ENCODE data around the gene PCBP2.

Gene PCBP2

DNA sequence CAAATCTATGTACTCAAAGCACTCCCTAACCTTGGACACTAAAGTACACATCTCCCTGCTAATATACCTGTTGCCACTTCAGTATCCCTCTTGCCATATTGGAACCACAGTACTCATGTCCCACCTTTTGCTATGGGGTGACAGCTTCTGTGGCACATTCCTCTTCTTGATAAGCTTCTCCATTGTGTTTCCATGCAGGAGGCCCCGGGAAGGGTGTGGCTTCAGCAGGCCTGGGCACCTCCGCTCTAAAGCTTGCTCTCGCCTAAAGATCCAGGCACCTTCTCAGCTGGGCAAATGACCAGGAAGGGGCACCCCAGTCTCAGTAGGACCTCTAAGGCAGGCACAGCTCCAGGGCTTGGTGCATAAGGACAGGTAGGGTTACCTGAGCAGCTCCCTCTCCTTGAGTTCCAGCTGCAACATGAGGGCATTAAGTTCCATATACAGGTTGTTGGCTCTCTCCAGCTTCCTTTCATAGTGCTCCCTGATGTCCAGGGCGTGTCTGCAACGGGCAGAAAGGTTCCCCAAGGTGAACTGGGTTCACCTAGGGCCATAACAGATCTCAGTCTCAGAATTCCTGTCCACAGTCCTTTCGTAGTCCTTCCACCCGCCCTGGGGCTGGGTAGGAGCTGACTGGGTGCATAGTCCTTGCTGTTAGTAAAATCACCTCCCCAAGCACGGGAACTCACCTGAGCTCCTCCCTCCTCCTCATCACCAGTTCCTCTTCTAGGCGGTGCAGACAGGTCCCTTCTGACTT, 31.5 kb downstream of the PCBP2 start:
- H3K36me3 ChIP-seq (ENCODE audit: control insufficient read depth, insufficient read depth, low read length), result peaks cover 23% of the 10 kb centered on the region; the same call in 1 of the 2 replicates
- no peak for DNase-seq (ENCODE audit: low read depth, low spot score)
- no CpG with 5 or more reads among the region's 9 CpGs for WGBS (ENCODE audit: insufficient coverage, insufficient read length)

DNA sequence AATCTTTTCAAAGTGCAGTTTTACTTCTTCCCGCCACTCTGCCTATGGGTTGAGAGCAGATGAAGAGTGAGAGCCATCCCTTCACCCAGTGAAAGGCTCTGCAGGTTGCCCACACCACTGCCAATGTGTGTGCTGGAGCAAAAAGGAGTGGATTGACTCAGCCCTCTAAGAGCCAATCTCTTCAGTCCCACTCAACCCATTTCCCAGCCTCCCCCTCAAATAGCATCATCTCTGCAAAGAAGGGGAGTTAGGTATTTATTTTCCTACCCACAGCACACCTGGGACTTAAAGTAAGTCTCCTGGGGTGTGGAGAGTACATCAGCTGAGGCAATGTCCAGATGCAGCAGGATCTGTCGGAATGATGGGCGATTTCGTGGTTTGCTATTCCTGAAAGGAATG, 32.1 kb downstream of the PCBP2 start:
- Histone ChIP-seq H3K27ac (ENCODE audit: low read length) (no peak overlapping the region), H3K27me3 (ENCODE audit: control insufficient read depth, insufficient read depth, low read length) (no peaks in the 10 kb centered on the region), H3K4me3 (ENCODE audit: low read length) (no peak overlapping the region), H3K36me3 (ENCODE audit: control insufficient read depth, insufficient read depth, low read length) (peaks cover 20% of the 10 kb centered on the region; the same call in 1 of the 2 replicates), H3K4me1 (ENCODE audit: control insufficient read depth, insufficient read depth, low read length) (no peaks in the 10 kb centered on the region), H3K9me3 (ENCODE audit: control insufficient read depth, insufficient read depth, low read length) (no peaks in the 10 kb centered on the region)
- DNase-seq (ENCODE audit: low read depth, low spot score), result no peak
- 100% methylated on average over 1 of the region's 4 CpGs for WGBS (ENCODE audit: insufficient coverage, insufficient read length)

More for the DNA sequence above, 31.5 kb downstream of the PCBP2 start:
- Histone ChIP-seq H3K4me3 (ENCODE audit: low read length) (no peak overlapping the region), H3K27ac (ENCODE audit: low read length) (no peak overlapping the region), H3K4me1 (ENCODE audit: control insufficient read depth, insufficient read depth, low read length) (no peaks in the 10 kb centered on the region), H3K27me3 (ENCODE audit: control insufficient read depth, insufficient read depth, low read length) (no peaks in the 10 kb centered on the region), H3K9me3 (ENCODE audit: control insufficient read depth, insufficient read depth, low read length) (no peaks in the 10 kb centered on the region)

- Histone ChIP-seq H3K4me1 (ENCODE audit: control insufficient read depth, insufficient read depth, low read length) (no peaks in the 10 kb centered on the region), H3K36me3 (ENCODE audit: control insufficient read depth, insufficient read depth, low read length) (peaks cover 16% of the 10 kb centered on the region; the same call in 1 of the 2 replicates), H3K4me3 (ENCODE audit: low read length) (no peak overlapping the region), H3K27ac (ENCODE audit: low read length) (no peak overlapping the region), H3K9me3 (ENCODE audit: control insufficient read depth, insufficient read depth, low read length) (no peaks in the 10 kb centered on the region), H3K27me3 (ENCODE audit: control insufficient read depth, insufficient read depth, low read length) (no peaks in the 10 kb centered on the region)
- DNase-seq (ENCODE audit: low read depth, low spot score), result no peak
- no CpG with 5 or more reads among the region's 10 CpGs for WGBS (ENCODE audit: insufficient coverage, insufficient read length)
Measured at GRCh38 chr12:53484686-53485575, 33.0 kb downstream of the PCBP2 start.

DNA sequence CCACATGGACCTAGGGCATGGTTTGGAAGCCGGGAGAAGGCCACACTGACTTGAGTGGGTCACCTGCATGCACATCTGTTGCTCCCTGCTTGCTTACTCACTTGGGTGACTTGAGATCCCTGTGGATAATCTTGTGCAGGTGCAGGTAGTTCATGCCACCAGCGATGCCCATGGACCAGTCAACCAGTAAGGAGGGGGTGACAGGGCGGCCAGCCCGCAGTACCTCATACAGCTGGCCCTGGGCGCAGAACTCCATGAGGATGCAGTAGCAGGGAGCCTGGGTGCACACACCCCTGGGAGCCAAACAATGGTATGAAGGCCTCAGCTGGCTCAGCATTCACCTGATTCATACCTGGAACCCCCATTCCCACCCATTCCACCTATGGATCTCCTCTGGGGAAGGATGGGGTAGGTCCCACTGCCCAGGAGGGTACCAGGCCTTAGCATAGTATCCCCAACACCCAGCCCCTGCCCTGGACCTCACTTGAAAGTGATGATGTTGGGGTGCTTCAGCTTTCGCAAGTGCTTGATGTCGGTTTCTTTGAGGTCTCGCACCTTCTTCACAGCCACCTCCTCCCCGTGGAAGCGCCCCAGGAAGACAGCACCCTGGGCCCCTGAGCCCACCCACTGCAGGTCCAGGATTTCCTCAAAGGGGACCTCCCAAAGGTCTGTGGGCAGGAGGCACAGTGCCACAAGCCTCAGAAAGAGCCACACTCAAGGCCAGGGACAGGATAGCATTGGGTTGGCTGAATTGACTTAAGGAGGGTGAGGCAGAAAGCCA, 34.2 kb downstream of the PCBP2 start:
- no peak for DNase-seq (ENCODE audit: low read depth, low spot score)
- Histone ChIP-seq H3K9me3 (ENCODE audit: control insufficient read depth, insufficient read depth, low read length) (no peaks in the 10 kb centered on the region), H3K36me3 (ENCODE audit: control insufficient read depth, insufficient read depth, low read length) (peaks cover 15% of the 10 kb centered on the region; the same call in 1 of the 2 replicates), H3K27ac (ENCODE audit: low read length) (no peak overlapping the region), H3K4me1 (ENCODE audit: control insufficient read depth, insufficient read depth, low read length) (no peaks in the 10 kb centered on the region), H3K4me3 (ENCODE audit: low read length) (no peak overlapping the region), H3K27me3 (ENCODE audit: control insufficient read depth, insufficient read depth, low read length) (no peaks in the 10 kb centered on the region)
- WGBS (ENCODE audit: insufficient coverage, insufficient read length), result no CpG with 5 or more reads among the region's 10 CpGs

DNA sequence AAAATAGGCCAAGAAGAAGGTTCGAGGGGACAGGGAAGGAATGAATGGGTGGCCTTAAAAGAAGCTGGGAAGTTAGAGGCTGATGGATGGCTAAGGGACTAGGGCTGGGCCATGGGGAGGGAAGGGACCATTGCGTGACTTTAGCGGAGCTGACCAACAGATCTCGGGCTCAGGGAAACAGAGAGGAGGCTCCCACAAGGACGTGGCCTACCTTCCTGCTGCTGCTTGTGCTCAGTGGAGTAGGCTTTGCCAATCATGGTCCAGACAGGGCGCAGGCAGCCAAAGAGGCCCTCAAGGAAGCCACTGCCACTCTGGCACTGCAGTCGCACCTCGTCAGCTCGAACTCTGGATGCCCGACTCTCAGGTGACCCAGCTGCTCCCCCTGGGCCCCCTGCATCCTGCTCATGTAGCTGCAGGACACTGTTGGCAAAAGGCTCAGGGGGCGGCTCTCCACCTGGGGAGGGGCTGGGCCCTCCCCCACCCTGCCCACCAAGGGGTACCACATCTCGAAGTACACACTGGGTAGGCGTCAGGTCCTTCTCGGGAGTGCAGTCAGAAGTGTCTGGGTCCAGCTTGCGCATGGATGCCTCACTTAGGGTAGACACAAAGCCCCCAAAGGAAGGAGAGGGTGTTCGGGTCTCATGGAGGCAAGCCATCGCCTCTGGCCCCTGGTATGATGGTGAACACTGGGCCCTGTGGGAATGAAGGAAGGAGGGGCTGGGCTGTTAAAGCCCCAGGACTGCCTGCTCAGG, 35.0 kb downstream of the PCBP2 start:
- H3K27ac ChIP-seq (ENCODE audit: low read length), result no peak overlapping the region

DNA sequence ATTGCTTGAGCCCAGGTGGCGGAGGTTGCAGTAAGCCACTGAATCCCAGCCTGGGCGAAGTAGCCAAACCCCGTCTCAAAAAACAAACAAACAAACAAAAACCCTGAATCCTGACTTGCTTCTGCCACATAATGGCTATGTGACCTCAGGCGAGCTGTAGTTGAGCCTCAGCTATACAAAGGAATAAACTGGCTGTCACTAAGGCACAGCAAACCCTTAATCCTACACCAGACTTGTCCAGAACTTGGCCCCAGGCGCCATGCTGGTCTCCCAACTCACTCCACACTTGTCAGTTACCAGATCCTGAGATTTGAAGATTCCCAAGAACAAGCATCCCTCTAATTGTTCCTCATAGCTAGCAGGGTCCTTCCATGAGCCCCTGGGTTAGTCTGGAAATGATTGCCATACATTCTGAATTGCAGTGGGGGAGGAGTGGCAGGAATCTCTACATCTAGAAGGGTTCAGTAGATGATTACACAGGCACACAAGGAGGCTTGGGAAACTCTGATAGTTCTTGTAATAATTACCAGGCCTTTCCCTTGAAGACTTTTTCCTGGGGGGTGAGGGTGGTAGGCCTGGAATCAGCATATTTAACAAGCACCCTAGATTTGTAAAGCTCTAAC, 37.5 kb downstream of the PCBP2 start:
- Histone ChIP-seq H3K4me1 (ENCODE audit: control insufficient read depth, insufficient read depth, low read length) (0 out of 2 replicates have a peak, but pooled peaks cover 2% of the 10 kb centered on the region), H3K36me3 (ENCODE audit: control insufficient read depth, insufficient read depth, low read length) (no peaks in the 10 kb centered on the region; the same call in 1 of the 2 replicates), H3K27me3 (ENCODE audit: control insufficient read depth, insufficient read depth, low read length) (no peaks in the 10 kb centered on the region), H3K9me3 (ENCODE audit: control insufficient read depth, insufficient read depth, low read length) (no peaks in the 10 kb centered on the region), H3K27ac (ENCODE audit: low read length) (no peak overlapping the region), H3K4me3 (ENCODE audit: low read length) (no peak overlapping the region)
- WGBS (ENCODE audit: insufficient coverage, insufficient read length), result no CpG with 5 or more reads among the region's 5 CpGs
- DNase-seq (ENCODE audit: low read depth, low spot score), result no peak

More for the DNA sequence above, 35.0 kb downstream of the PCBP2 start:
- Histone ChIP-seq H3K4me1 (ENCODE audit: control insufficient read depth, insufficient read depth, low read length) (no peaks in the 10 kb centered on the region), H3K36me3 (ENCODE audit: control insufficient read depth, insufficient read depth, low read length) (peaks cover 15% of the 10 kb centered on the region; the same call in 1 of the 2 replicates), H3K27me3 (ENCODE audit: control insufficient read depth, insufficient read depth, low read length) (no peaks in the 10 kb centered on the region), H3K9me3 (ENCODE audit: control insufficient read depth, insufficient read depth, low read length) (no peaks in the 10 kb centered on the region), H3K4me3 (ENCODE audit: low read length) (no peak overlapping the region)
- no peak for DNase-seq (ENCODE audit: low read depth, low spot score)
- no CpG with 5 or more reads among the region's 17 CpGs for WGBS (ENCODE audit: insufficient coverage, insufficient read length)

- Histone ChIP-seq H3K27ac (ENCODE audit: low read length) (no peak overlapping the region), H3K4me3 (ENCODE audit: low read length) (peak overlapping the region; percentile 60; the same call in 1 of the 2 replicates)
- no CpG with 5 or more reads among the region's 20 CpGs for WGBS (ENCODE audit: insufficient coverage, insufficient read length)
Measured at GRCh38 chr12:53492188-53492587, 40.3 kb downstream of the PCBP2 start.

GRCh38 chr12:53492830-53493609, 41.1 kb downstream of the PCBP2 start:
- Histone ChIP-seq H3K27me3 (ENCODE audit: control insufficient read depth, insufficient read depth, low read length) (no peaks in the 10 kb centered on the region), H3K9me3 (ENCODE audit: control insufficient read depth, insufficient read depth, low read length) (no peaks in the 10 kb centered on the region), H3K4me1 (ENCODE audit: control insufficient read depth, insufficient read depth, low read length) (0 out of 2 replicates have a peak, but pooled peaks cover 6% of the 10 kb centered on the region), H3K4me3 (ENCODE audit: low read length) (peak overlapping the region; percentile 60; the same call in 1 of the 2 replicates), H3K36me3 (ENCODE audit: control insufficient read depth, insufficient read depth, low read length) (no peaks in the 10 kb centered on the region), H3K27ac (ENCODE audit: low read length) (no peak overlapping the region)
- DNase-seq (ENCODE audit: low read depth, low spot score), result peak; percentile 95
- WGBS (ENCODE audit: insufficient coverage, insufficient read length), result no CpG with 5 or more reads among the region's 52 CpGs

More at GRCh38 chr12:53492188-53492587, 40.3 kb downstream of the PCBP2 start:
- 0 out of 2 replicates have a peak, but pooled peaks cover 6% of the 10 kb centered on the region for H3K4me1 ChIP-seq (ENCODE audit: control insufficient read depth, insufficient read depth, low read length)
- no peaks in the 10 kb centered on the region for H3K36me3 ChIP-seq (ENCODE audit: control insufficient read depth, insufficient read depth, low read length)
- H3K9me3 ChIP-seq (ENCODE audit: control insufficient read depth, insufficient read depth, low read length), result no peaks in the 10 kb centered on the region
- no peaks in the 10 kb centered on the region for H3K27me3 ChIP-seq (ENCODE audit: control insufficient read depth, insufficient read depth, low read length)
- DNase-seq (ENCODE audit: low read depth, low spot score), result no peak

Measured in iPS DF 6.9 (cell line).